CD4-positive, alpha-beta T cell (primary cell): ENCODE data around the gene NMBR. TPM values are rescaled to one million over a fixed set of nuclear protein-coding genes. Genes with fewer than 3 reads are reported as not detected.

Experiments
- ATAC-seq: fragments of 200-7000 bp; cut with Tn5 transposase; one replicate; pipeline ENCODE4 v1.10.0; 2022; ENCODE audit warnings: mild to moderate bottlenecking; ENCODE audit not compliant: poor library complexity
- CTCF ChIA-PET: fragments of 350-600 bp; sonication (Branson Sonifier 250); formaldehyde crosslinking; loops from one replicate; lab custom pipeline; 2021; ENCODE audit warnings: antibody characterized with exemption, inconsistent platforms; lab: Charles Lee
- POLR2A ChIA-PET: fragments of 350-600 bp; sonication (Branson Sonifier 250); formaldehyde crosslinking; loops from one replicate; lab custom pipeline; 2021; ENCODE audit warnings: antibody characterized with exemption, inconsistent platforms; lab: Charles Lee
- DNase-seq, 14 experiments: peaks; one replicate each; pipeline ENCODE4 v3.0.0-alpha.2; 2013 to 2020; ENCODE audit warnings: mixed read lengths in 2 of 14
- H3K27ac ChIP-seq, 2 donors: one replicate each; pipeline versions ENCODE4 v1.5.1 to v1.7.0; 2013; ENCODE audit warnings: low read length in 2 of 2, low read depth in 1 of 2, mild to moderate bottlenecking in 1 of 2
- H3K27me3 ChIP-seq, 2 experiments: 1 replicate in 1 of 2; 2 replicates in 1 of 2; pipeline versions ENCODE4 v1.6.1 to v1.7.0; 2013; ENCODE audit warnings: low read length in 2 of 2, control low read depth in 1 of 2, mild to moderate bottlenecking in 1 of 2, moderate library complexity in 1 of 2; ENCODE audit not compliant: insufficient read depth in 2 of 2, control insufficient read depth in 1 of 2
- H3K36me3 ChIP-seq: one replicate; pipeline ENCODE4 v1.6.1; 2013; ENCODE audit warnings: low read length, control low read depth; ENCODE audit not compliant: insufficient read depth
- H3K4me1 ChIP-seq: one replicate; pipeline ENCODE4 v1.6.1; 2013; ENCODE audit warnings: low read length, control low read depth; ENCODE audit not compliant: insufficient read depth
- H3K4me3 ChIP-seq: one replicate; pipeline ENCODE4 v1.5.1; 2013; ENCODE audit warnings: mild to moderate bottlenecking, low read length, moderate library complexity
- H3K9me3 ChIP-seq, 2 experiments: 1 replicate in 1 of 2; 2 replicates in 1 of 2; pipeline versions ENCODE4 v1.6.1 to v1.7.0; 2013; ENCODE audit warnings: low read length in 2 of 2, mild to moderate bottlenecking in 2 of 2, control low read depth in 1 of 2, moderate library complexity in 1 of 2; ENCODE audit not compliant: control insufficient read depth in 1 of 2, insufficient read depth in 1 of 2
- H3K27ac Mint-ChIP-seq: one replicate; pipeline ENCODE4 v1.8.0; 2020; ENCODE audit warnings: mixed read lengths
- H3K27me3 Mint-ChIP-seq: one replicate; pipeline ENCODE4 v1.8.0; 2021; ENCODE audit warnings: mixed read lengths
- H3K36me3 Mint-ChIP-seq: one replicate; pipeline ENCODE4 v1.8.0; 2021; ENCODE audit warnings: low read depth, mixed read lengths
- H3K4me1 Mint-ChIP-seq: one replicate; pipeline ENCODE4 v1.8.0; 2021; ENCODE audit warnings: low read depth, mixed read lengths
- H3K4me3 Mint-ChIP-seq: one replicate; pipeline ENCODE4 v1.8.0; 2020; ENCODE audit warnings: mild to moderate bottlenecking, mixed read lengths
- H3K9me3 Mint-ChIP-seq: one replicate; pipeline ENCODE4 v1.8.0; 2020; ENCODE audit warnings: mixed read lengths
- CTCF ChIP-seq: fragments of 200-600 bp; IDR thresholded peaks from one replicate; pipeline ENCODE4 v1.8.0; 2022; ENCODE audit warnings: antibody characterized with exemption, mild to moderate bottlenecking
- intact Hi-C, 2 experiments: fragments of 100-400 bp; cut with DNase I in 1 of 2; cut with micrococcal nuclease in 1 of 2; formaldehyde crosslinking; loops; one replicate each; pipeline versions ENCODE4 v1.15.1 to v1.9.0; 2023 to 2025; cut with DNase I, micrococcal nuclease
- total RNA-seq, 174 experiments: library from RNA in 2 of 174; stranded (reverse) in 2 of 174; gene quantifications; one replicate each; pipeline ENCODE4 v1.2.3 and lab custom pipeline; 2021 to 2026

Gene NMBR
- total RNA-seq, 2 experiments from 2014 or later = not detected

DNA sequence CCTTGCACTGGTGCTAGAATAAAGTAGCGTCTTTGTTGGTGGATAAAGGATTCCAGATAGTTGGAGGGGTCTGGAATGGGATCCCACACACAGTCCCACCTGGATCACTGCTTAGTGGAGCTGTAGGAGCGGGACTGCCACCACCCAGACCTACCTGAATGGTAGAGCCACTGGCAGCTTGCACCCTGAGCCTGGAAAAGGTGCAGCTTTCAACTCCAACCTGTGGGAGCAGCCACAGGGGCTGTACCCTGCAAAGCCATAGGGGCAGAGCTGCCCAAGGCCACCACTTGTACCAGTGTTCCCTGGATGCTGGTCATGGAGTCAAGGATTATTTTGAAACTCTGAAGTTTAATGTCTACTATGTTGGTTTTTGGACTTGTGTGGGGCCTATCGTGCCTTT, 27.1 kb upstream of the NMBR start:
- ATAC-seq = no peak
- Histone ChIP-seq H3K4me1 (no peaks in the 10 kb centered on the region), H3K27ac (no peak overlapping the region), H3K27me3 (no peaks in the 10 kb centered on the region), H3K4me3 (no peak overlapping the region), H3K36me3 (peaks cover 71% of the 10 kb centered on the region), H3K9me3 (peaks cover 0 to 17% of the 10 kb centered on the region in 2 experiments)
- POLR2A ChIA-PET = no interaction called here
- H3K27ac Mint-ChIP-seq = no peak overlapping the region
- no peaks in the 10 kb centered on the region for H3K4me1 Mint-ChIP-seq
- H3K9me3 Mint-ChIP-seq = peaks cover 7% of the 10 kb centered on the region
- no peak for DNase-seq
- CTCF ChIA-PET = no interaction called here
- H3K36me3 Mint-ChIP-seq = peaks cover 97% of the 10 kb centered on the region
- TF ChIP-seq CTCF = no peak
- H3K4me3 Mint-ChIP-seq = no peak overlapping the region
- intact Hi-C loops = no loop called here
- H3K27me3 Mint-ChIP-seq = no peaks in the 10 kb centered on the region

DNA sequence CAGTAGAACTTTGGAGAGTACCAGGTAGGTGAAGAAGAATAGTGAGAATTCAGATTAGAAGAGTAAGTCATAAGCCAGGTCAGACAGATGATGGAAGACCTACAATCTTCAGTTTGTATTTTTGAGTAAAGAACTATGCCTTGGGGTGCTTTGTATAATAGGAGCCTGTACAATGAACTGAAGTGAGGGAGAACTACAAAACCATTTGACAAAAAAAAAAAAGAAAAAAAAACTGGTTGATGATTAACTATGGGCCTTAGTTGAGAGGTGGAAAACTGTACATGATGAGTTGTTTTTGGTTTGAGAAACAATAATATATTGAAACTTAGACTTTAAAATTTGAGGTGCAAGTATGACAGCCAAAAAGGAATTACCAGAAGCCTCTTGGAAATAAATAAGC, 25.8 kb upstream of the NMBR start:
- Mint-ChIP-seq H3K9me3 (peaks cover 4% of the 10 kb centered on the region), H3K4me1 (no peaks in the 10 kb centered on the region), H3K4me3 (no peak overlapping the region), H3K27me3 (no peaks in the 10 kb centered on the region), H3K36me3 (peaks cover 97% of the 10 kb centered on the region), H3K27ac (no peak overlapping the region)
- DNase-seq = no peak
- POLR2A ChIA-PET = no interaction called here
- TF ChIP-seq CTCF = no peak
- Histone ChIP-seq H3K27me3 (no peaks in the 10 kb centered on the region), H3K9me3 (peaks cover 0 to 12% of the 10 kb centered on the region in 2 experiments), H3K36me3 (peaks cover 68% of the 10 kb centered on the region), H3K27ac (no peak overlapping the region), H3K4me1 (no peaks in the 10 kb centered on the region), H3K4me3 (no peak overlapping the region)
- CTCF ChIA-PET = no interaction called here
- no peak for ATAC-seq
- intact Hi-C loops = no loop called here

- intact Hi-C loops = no loop called here
- DNase-seq = no peak
Measured at GRCh38 chr6:142171351-142171750, 24.4 kb upstream of the NMBR start.

More at GRCh38 chr6:142171351-142171750, 24.4 kb upstream of the NMBR start:
- Mint-ChIP-seq H3K4me1 (no peaks in the 10 kb centered on the region), H3K4me3 (no peak overlapping the region), H3K27ac (no peak overlapping the region), H3K27me3 (no peaks in the 10 kb centered on the region), H3K9me3 (no peaks in the 10 kb centered on the region), H3K36me3 (peaks cover 97% of the 10 kb centered on the region)
- no peak overlapping the region for H3K4me3 ChIP-seq
- H3K27me3 ChIP-seq = no peaks in the 10 kb centered on the region
- POLR2A ChIA-PET = no interaction called here
- H3K27ac ChIP-seq = no peak overlapping the region
- no peaks in the 10 kb centered on the region for H3K9me3 ChIP-seq
- no peaks in the 10 kb centered on the region for H3K4me1 ChIP-seq
- no peak for ATAC-seq
- TF ChIP-seq CTCF = no peak
- CTCF ChIA-PET = interaction anchor here (1.2 kb wide), 1 partner anchor 25 kb away, joined by 3 read pairs; the partner anchor contains the start of genes NMBR and VTA1
- peaks cover 70% of the 10 kb centered on the region for H3K36me3 ChIP-seq
